HEK293 (cell line): ENCODE measurements around the gene OR52N4.

Experiments
- ATF2 ChIP-seq: fragments of 450-650 bp; formaldehyde crosslinking; IDR thresholded peaks from 2 replicates; pipeline ENCODE4 v1.5.1; 2016; ENCODE audit warnings: missing biosample characterization, missing genetic modification characterization, low read depth
- ZNF274 ChIP-seq, 2 experiments: fragments of 200-500 bp in 1 of 2; fragments of 450-650 bp in 1 of 2; sonication (Bioruptor generic) in 1 of 2; formaldehyde crosslinking in 1 of 2; IDR thresholded peaks; 2 replicates each; pipeline versions ENCODE4 v1.5.1 to v1.6.1; 2014 to 2016; ENCODE audit warnings: borderline replicate concordance in 1 of 2, inconsistent platforms in 1 of 2, low read length in 1 of 2, missing biosample characterization in 1 of 2, missing genetic modification characterization in 1 of 2
- ZNF768 ChIP-seq: fragments of 450-650 bp; formaldehyde crosslinking; IDR thresholded peaks from 2 replicates; pipeline ENCODE4 v1.5.1; 2018; ENCODE audit warnings: missing biosample characterization, mild to moderate bottlenecking, missing genetic modification characterization

GRCh38 chr11:5738431-5738830, 15.6 kb upstream of the OR52N4 start:
- TF ChIP-seq ATF2 (tag by site-specific recombination) (no peak), ZNF274 (IDR thresholded peaks at IDR 0.05; ENCODE audit: low read length) (no peak), ZNF274 (tag by site-specific recombination; IDR thresholded peaks at IDR 0.05; ENCODE audit: borderline replicate concordance) (no peak), ZNF768 (tag by site-specific recombination) (no peak)
